Glomerular visceral epithelial cell (primary cell): ENCODE measurements around the gene OR4A47.
"Not testable (repeated sequence)": the region's sequence is repeated elsewhere in the genome, so short reads cannot be mapped to it uniquely, and the experiment has no call there.

ENCODE experiments used
- DNase-seq: peaks from one replicate; pipeline ENCODE4 v3.0.0-alpha.2; 2016; ENCODE audit errors: extremely low spot score

Gene OR4A47, protein sequence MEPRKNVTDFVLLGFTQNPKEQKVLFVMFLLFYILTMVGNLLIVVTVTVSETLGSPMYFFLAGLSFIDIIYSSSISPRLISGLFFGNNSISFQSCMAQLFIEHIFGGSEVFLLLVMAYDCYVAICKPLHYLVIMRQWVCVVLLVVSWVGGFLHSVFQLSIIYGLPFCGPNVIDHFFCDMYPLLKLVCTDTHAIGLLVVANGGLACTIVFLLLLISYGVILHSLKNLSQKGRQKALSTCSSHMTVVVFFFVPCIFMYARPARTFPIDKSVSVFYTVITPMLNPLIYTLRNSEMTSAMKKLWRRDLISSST

DNA sequence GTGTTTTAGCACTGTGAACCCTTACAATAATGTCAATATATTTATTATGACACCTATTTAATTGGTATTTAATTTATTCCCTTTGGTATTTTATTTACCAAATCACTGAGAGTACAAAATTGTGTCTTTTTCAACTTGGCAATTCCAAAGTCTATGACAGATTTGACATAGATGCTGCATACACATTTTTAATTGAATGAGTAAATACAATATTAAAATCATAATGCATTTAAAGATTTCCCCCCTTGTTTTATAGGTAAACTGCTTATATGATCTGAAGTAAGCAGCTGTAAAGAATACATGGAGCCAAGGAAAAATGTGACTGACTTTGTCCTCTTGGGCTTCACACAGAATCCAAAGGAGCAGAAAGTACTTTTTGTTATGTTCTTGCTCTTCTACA, at the start of gene OR4A47:
Gene OR4A47 (plus strand): TSS at position 301 of the 400 bp plus-strand sequence. CDS start 0 bp downstream, at position 301.
- not testable (repeated sequence) for DNase-seq

DNA sequence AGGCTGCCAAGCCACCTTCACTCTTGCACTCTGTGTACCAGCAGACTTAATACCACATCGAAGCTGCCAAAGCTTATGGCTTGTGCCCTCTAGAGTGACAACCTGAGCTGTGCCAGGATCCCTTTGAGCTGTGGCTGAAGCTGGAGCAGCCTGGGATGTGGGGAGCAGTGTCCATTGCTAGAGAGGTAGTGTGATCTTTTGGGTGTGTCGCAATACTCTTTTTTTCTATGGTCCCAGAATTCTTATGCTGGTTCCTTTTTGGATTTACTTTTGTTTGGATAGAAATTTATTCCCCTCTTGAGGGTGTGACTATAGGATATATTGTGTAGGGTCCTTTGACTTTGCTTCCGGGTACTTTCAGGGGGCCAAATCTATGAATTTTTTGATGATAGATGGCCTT, 32.7 kb upstream of the OR4A47 start:
- not testable (repeated sequence) for DNase-seq

DNA sequence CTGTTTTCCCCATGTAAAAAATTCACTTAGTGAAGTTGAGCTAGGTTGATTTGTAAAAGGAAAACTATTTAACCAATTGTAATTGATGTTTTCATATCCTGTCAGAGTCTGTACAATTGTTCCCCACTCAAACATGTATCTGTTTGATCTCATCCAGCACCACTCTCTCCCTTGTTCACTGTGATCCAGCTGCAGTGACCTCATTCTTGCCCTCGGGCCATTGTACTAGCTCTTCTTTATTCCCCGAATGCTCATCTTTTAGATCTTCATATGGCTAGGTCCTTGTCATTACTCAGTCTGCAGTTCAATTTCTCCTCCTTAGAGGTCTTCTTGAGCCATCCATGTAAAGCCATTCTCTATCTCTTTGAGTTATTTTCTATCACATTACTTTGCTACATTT, 14.6 kb upstream of the OR4A47 start:
- DNase-seq, result not testable (repeated sequence)

DNA sequence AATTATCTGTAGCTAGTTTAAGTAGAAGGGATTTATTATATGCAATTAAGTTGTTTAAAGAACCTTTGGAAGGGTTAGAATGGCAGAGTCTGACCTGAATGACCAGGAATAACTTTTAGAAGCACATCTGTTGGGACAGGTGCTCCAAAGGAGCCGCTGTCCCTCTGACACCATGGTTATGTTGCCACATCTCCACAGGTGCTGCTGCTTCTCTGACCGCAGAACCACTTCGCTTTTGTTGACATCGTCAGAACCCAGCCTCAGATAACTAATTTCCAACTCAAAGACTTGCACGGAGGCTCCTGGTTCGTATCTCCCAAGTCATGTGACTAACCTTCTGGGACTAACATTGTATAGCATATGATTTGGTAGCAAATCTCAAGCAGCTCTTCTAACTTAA, 13.9 kb upstream of the OR4A47 start:
- DNase-seq, result not testable (repeated sequence)

DNA sequence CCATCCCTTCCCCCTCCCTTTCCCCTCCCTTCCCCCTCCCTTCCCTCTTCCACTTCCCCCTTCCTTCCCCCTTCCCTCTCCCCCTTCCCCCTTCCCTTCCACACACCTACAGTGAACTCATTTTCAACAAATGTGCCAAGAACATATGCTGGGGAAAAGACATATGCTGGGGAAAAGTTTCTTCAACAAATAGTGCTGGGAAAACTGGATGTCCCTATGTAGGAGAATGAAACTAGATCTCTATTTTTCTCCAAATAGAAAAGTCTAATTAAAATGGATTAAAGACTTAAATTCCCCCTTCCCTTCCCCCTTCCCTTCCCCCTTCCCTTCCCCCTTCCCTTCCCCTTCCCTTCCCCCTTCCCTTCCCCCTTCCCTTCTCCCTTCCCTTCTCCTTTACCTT, 17.6 kb downstream of the OR4A47 start:
- not testable (repeated sequence) for DNase-seq

DNA sequence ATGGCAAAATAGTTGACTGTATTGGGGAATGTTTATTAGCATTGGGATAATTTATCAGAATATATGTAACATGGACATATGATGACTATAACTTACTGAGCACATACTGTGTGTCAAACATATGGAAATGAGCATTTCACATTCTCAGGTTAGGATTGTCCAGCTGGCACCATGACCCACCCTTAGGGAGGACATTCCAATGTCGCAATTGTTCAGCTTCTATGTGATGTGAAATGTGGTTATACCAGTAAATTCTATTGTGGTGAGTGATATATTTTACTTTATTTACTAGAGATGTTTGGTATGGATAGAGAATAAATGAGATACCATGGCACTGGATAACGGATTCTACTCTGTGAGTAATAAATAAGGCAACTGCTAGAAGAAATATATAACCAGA, 50.4 kb downstream of the OR4A47 start:
- no peak for DNase-seq
